ENCODE data around the gene CHURC1. TPM values are rescaled to one million over a fixed set of nuclear protein-coding genes. Genes with fewer than 3 reads are reported as not detected.

CHURC1 gene
- polyA plus RNA-seq, 1 of the 3 experiments (the other 2 are of a cell fraction), result 66.8 TPM

DNA sequence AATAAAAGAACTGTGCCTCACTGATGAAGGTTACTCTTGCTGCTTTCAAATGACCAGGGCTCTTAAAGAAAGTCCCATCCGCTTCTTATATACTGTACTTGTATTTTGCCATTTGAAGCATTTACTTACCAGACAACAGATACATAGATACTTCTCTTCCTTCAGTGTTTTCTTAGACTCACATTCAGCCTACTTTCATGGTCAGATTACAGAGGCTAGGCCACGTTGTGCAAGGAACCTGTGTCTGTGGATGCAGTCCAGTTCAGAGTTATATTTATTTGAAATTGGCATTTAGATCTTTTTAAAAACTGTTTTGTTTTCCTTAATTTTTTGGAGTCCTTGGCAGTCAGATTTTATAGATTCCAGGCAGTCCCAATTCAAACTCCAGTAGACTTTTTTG, 6.2 kb downstream of the CHURC1 start:
- peaks cover 21 to 35% of the 10 kb centered on the region in 2 experiments for H3K36me3 ChIP-seq (replicated peaks in 1 of 2; ENCODE audit: control insufficient read depth in 1 of 2, insufficient read depth in 2 of 2, low read length in 1 of 2)
- ChIA-PET CTCF (interaction anchor here (1.0 to 1.1 kb wide), 2 partner anchors 29 to 119 kb away, joined by 3 to 4 read pairs; no protein-coding TSS in a partner anchor), POLR2A (no interaction called here)
- peaks cover 5% of the 10 kb centered on the region for H3F3A ChIP-seq (replicated peaks; ENCODE audit: insufficient read depth)
- no peaks in the 10 kb centered on the region for H3K27me3 ChIP-seq (ENCODE audit: insufficient read depth)
- DNase-seq, result no peak
- no peak for TF ChIP-seq RCOR1 (IDR thresholded peaks at IDR 0.05; ENCODE audit: low read length)
- no peak for TF ChIP-seq SIN3A (IDR thresholded peaks at IDR 0.05; ENCODE audit: borderline replicate concordance, low read depth, low read length)
- TF ChIP-seq EZH2phosphoT487 (IDR thresholded peaks at IDR 0.05; ENCODE audit: borderline replicate concordance, low read depth), result no peak
- TF ChIP-seq, protein P1, sequence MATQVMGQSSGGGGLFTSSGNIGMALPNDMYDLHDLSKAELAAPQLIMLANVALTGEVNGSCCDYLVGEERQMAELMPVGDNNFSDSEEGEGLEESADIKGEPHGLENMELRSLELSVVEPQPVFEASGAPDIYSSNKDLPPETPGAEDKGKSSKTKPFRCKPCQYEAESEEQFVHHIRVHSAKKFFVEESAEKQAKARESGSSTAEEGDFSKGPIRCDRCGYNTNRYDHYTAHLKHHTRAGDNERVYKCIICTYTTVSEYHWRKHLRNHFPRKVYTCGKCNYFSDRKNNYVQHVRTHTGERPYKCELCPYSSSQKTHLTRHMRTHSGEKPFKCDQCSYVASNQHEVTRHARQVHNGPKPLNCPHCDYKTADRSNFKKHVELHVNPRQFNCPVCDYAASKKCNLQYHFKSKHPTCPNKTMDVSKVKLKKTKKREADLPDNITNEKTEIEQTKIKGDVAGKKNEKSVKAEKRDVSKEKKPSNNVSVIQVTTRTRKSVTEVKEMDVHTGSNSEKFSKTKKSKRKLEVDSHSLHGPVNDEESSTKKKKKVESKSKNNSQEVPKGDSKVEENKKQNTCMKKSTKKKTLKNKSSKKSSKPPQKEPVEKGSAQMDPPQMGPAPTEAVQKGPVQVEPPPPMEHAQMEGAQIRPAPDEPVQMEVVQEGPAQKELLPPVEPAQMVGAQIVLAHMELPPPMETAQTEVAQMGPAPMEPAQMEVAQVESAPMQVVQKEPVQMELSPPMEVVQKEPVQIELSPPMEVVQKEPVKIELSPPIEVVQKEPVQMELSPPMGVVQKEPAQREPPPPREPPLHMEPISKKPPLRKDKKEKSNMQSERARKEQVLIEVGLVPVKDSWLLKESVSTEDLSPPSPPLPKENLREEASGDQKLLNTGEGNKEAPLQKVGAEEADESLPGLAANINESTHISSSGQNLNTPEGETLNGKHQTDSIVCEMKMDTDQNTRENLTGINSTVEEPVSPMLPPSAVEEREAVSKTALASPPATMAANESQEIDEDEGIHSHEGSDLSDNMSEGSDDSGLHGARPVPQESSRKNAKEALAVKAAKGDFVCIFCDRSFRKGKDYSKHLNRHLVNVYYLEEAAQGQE (IDR thresholded peaks at IDR 0.05; ENCODE audit: low read depth, low read length), result no peak
- TF ChIP-seq, protein P2, sequence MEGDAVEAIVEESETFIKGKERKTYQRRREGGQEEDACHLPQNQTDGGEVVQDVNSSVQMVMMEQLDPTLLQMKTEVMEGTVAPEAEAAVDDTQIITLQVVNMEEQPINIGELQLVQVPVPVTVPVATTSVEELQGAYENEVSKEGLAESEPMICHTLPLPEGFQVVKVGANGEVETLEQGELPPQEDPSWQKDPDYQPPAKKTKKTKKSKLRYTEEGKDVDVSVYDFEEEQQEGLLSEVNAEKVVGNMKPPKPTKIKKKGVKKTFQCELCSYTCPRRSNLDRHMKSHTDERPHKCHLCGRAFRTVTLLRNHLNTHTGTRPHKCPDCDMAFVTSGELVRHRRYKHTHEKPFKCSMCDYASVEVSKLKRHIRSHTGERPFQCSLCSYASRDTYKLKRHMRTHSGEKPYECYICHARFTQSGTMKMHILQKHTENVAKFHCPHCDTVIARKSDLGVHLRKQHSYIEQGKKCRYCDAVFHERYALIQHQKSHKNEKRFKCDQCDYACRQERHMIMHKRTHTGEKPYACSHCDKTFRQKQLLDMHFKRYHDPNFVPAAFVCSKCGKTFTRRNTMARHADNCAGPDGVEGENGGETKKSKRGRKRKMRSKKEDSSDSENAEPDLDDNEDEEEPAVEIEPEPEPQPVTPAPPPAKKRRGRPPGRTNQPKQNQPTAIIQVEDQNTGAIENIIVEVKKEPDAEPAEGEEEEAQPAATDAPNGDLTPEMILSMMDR (IDR thresholded peaks at IDR 0.05), result no peak
- no peak for TF ChIP-seq NRF1 (IDR thresholded peaks at IDR 0.05; ENCODE audit: low read depth, low read length)
- TF ChIP-seq FOXM1 (IDR thresholded peaks at IDR 0.05; ENCODE audit: low read depth), result no peak
- TF ChIP-seq, protein P3, sequence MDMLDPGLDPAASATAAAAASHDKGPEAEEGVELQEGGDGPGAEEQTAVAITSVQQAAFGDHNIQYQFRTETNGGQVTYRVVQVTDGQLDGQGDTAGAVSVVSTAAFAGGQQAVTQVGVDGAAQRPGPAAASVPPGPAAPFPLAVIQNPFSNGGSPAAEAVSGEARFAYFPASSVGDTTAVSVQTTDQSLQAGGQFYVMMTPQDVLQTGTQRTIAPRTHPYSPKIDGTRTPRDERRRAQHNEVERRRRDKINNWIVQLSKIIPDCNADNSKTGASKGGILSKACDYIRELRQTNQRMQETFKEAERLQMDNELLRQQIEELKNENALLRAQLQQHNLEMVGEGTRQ (IDR thresholded peaks at IDR 0.05; ENCODE audit: borderline replicate concordance, low read depth, low read length), result no peak
- TF ChIP-seq YY1 (IDR thresholded peaks at IDR 0.05; ENCODE audit: low read depth), result no peak
- TF ChIP-seq GABPA (IDR thresholded peaks at IDR 0.05; ENCODE audit: low read depth), result no peak
- TF ChIP-seq CHD2 (IDR thresholded peaks at IDR 0.05; ENCODE audit: low read length, partially characterized antibody), result no peak
- no peak for TF ChIP-seq RAD21 (IDR thresholded peaks at IDR 0.05; ENCODE audit: low read length)
- no peak for TF ChIP-seq EP300 (IDR thresholded peaks at IDR 0.05; ENCODE audit: borderline replicate concordance in 1 of 2, low read depth in 1 of 2, low read length in 1 of 2)
- TF ChIP-seq POLR2AphosphoS5 (IDR thresholded peaks at IDR 0.05; ENCODE audit: low read depth, low read length), result no peak
- no peak for TF ChIP-seq MXI1 (IDR thresholded peaks at IDR 0.05; ENCODE audit: low read depth, low read length)
- TF ChIP-seq, protein P4, sequence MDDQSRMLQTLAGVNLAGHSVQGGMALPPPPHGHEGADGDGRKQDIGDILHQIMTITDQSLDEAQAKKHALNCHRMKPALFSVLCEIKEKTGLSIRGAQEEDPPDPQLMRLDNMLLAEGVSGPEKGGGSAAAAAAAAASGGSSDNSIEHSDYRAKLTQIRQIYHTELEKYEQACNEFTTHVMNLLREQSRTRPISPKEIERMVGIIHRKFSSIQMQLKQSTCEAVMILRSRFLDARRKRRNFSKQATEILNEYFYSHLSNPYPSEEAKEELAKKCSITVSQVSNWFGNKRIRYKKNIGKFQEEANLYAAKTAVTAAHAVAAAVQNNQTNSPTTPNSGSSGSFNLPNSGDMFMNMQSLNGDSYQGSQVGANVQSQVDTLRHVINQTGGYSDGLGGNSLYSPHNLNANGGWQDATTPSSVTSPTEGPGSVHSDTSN (IDR thresholded peaks at IDR 0.05), result no peak
- 97% methylated on average over 2 of the region's 2 CpGs for WGBS (ENCODE audit: low lambda C conversion rate)
- H3K4me2 ChIP-seq, result no peak overlapping the region
- no peak overlapping the region for H3K27ac ChIP-seq (ENCODE audit: low read depth in 2 of 2, low read length in 1 of 2)
- peaks cover 3 to 15% of the 10 kb centered on the region in 2 experiments; a peak in 3 of 4 replicates for H3K4me1 ChIP-seq (ENCODE audit: control insufficient read depth in 1 of 2, insufficient read depth in 2 of 2, low read depth in 1 of 2, low read length in 1 of 2)
- peaks cover 88% of the 10 kb centered on the region for H3K79me2 ChIP-seq (ENCODE audit: insufficient read depth)
- H3K9me3 ChIP-seq, result no peaks in the 10 kb centered on the region; the same call in 1 of the 2 replicates
- H3K4me3 ChIP-seq (ENCODE audit: low read depth in 2 of 2, low read length in 1 of 2), result no peak overlapping the region
- no peak overlapping the region for H3K9ac ChIP-seq
- H2AFZ ChIP-seq (ENCODE audit: low read depth), result no peak overlapping the region
- peaks cover 19% of the 10 kb centered on the region for H4K20me1 ChIP-seq (ENCODE audit: insufficient read depth)
- no peaks in the 10 kb centered on the region for H3K9me2 ChIP-seq

Measured in SK-N-SH (cell line).